Right lobe of liver (tissue), 4 donors: ENCODE measurements around the gene CLIP2.

Source experiments
- CTCF ChIP-seq, 4 donors: fragments of 200-600 bp in 3 of 4; fragments of 450-650 bp in 1 of 4; IDR thresholded peaks; one replicate each; pipeline versions ENCODE4 v1.5.1 to v1.8.0; 2016 to 2022; ENCODE audit warnings: antibody characterized with exemption in 4 of 4, mild to moderate bottlenecking in 2 of 4
- POLR2A ChIP-seq: fragments of 450-650 bp; IDR thresholded peaks from one replicate; pipeline ENCODE4 v1.6.1; 2017; ENCODE audit warnings: antibody characterized with exemption, mild to moderate bottlenecking
- donor health status: DM: no; HTN: no; CAD: no.
- donor health status: DM: no; HTN: no; CAD: no.
- donor health status: DM: no; HTN: yes; CAD: no.

GRCh38 chr7:74364061-74364460, 74.9 kb downstream of the CLIP2 start:
- TF ChIP-seq CTCF (IDR thresholded peaks at IDR 0.05) (no peak), POLR2A (no peak)
